Measurements from ENCODE around the gene LAMA5.

Gene LAMA5

GRCh38 chr20:62314711-62315302, 52.3 kb downstream of the LAMA5 start:
- Histone ChIP-seq H3K27ac (ENCODE audit: low read length) (no peak overlapping the region), H3K27me3 (ENCODE audit: low read depth, low read length) (no peaks in the 10 kb centered on the region), H3K4me1 (ENCODE audit: control insufficient read depth in 1 of 2, insufficient read depth in 2 of 2, low read length in 2 of 2) (no peaks in the 10 kb centered on the region), H3K4me3 (ENCODE audit: low read depth in 1 of 2, low read length in 2 of 2) (no peak overlapping the region), H3K36me3 (ENCODE audit: control insufficient read depth in 1 of 2, insufficient read depth in 2 of 2, low read length in 2 of 2) (peaks cover 4 to 91% of the 10 kb centered on the region in 2 donors), H3K9me3 (ENCODE audit: control insufficient read depth in 1 of 2, low read length in 2 of 2) (no peaks in the 10 kb centered on the region)

GRCh38 chr20:62314339-62314638, 52.8 kb downstream of the LAMA5 start:
- Histone ChIP-seq H3K27me3 (ENCODE audit: low read depth, low read length) (no peaks in the 10 kb centered on the region), H3K4me1 (ENCODE audit: control insufficient read depth in 1 of 2, insufficient read depth in 2 of 2, low read length in 2 of 2) (no peaks in the 10 kb centered on the region), H3K36me3 (ENCODE audit: control insufficient read depth in 1 of 2, insufficient read depth in 2 of 2, low read length in 2 of 2) (peaks cover 4 to 89% of the 10 kb centered on the region in 2 donors), H3K9me3 (ENCODE audit: control insufficient read depth in 1 of 2, low read length in 2 of 2) (no peaks in the 10 kb centered on the region), H3K4me3 (ENCODE audit: low read depth in 1 of 2, low read length in 2 of 2) (no peak overlapping the region), H3K27ac (ENCODE audit: low read length) (no peak overlapping the region)

- H3K36me3 ChIP-seq (ENCODE audit: control insufficient read depth in 1 of 2, insufficient read depth in 2 of 2, low read length in 2 of 2) = peaks cover 6 to 89% of the 10 kb centered on the region in 2 donors
- H3K4me3 ChIP-seq (ENCODE audit: low read depth in 1 of 2, low read length in 2 of 2) = no peak overlapping the region
- H3K27me3 ChIP-seq (ENCODE audit: low read depth, low read length) = no peaks in the 10 kb centered on the region
- no peaks in the 10 kb centered on the region for H3K9me3 ChIP-seq (ENCODE audit: control insufficient read depth in 1 of 2, low read length in 2 of 2)
- no peak overlapping the region for H3K27ac ChIP-seq (ENCODE audit: low read length)
- no peaks in the 10 kb centered on the region for H3K4me1 ChIP-seq (ENCODE audit: control insufficient read depth in 1 of 2, insufficient read depth in 2 of 2, low read length in 2 of 2)
Observed at GRCh38 chr20:62313460-62314338, 53.4 kb downstream of the LAMA5 start.

- H3K4me1 ChIP-seq (ENCODE audit: control insufficient read depth in 1 of 2, insufficient read depth in 2 of 2, low read length in 2 of 2) = no peaks in the 10 kb centered on the region
- H3K27me3 ChIP-seq (ENCODE audit: low read depth, low read length) = no peaks in the 10 kb centered on the region
- no peak overlapping the region for H3K27ac ChIP-seq (ENCODE audit: low read length)
- H3K36me3 ChIP-seq (ENCODE audit: control insufficient read depth in 1 of 2, insufficient read depth in 2 of 2, low read length in 2 of 2) = peaks cover 11 to 92% of the 10 kb centered on the region in 2 donors
- H3K4me3 ChIP-seq (ENCODE audit: low read depth in 1 of 2, low read length in 2 of 2) = no peak overlapping the region
- H3K9me3 ChIP-seq (ENCODE audit: control insufficient read depth in 1 of 2, low read length in 2 of 2) = no peaks in the 10 kb centered on the region
Observed at GRCh38 chr20:62313021-62313420, 54.1 kb downstream of the LAMA5 start.

GRCh38 chr20:62312662-62312977, 54.5 kb downstream of the LAMA5 start:
- no peaks in the 10 kb centered on the region for H3K4me1 ChIP-seq (ENCODE audit: control insufficient read depth in 1 of 2, insufficient read depth in 2 of 2, low read length in 2 of 2)
- peaks cover 11 to 96% of the 10 kb centered on the region in 2 donors for H3K36me3 ChIP-seq (ENCODE audit: control insufficient read depth in 1 of 2, insufficient read depth in 2 of 2, low read length in 2 of 2)
- no peaks in the 10 kb centered on the region for H3K27me3 ChIP-seq (ENCODE audit: low read depth, low read length)
- H3K27ac ChIP-seq (ENCODE audit: low read length) = no peak overlapping the region
- no peaks in the 10 kb centered on the region for H3K9me3 ChIP-seq (ENCODE audit: control insufficient read depth in 1 of 2, low read length in 2 of 2)
- H3K4me3 ChIP-seq (ENCODE audit: low read depth in 1 of 2, low read length in 2 of 2) = no peak overlapping the region

GRCh38 chr20:62311832-62312661, 55.1 kb downstream of the LAMA5 start:
- H3K9me3 ChIP-seq (ENCODE audit: control insufficient read depth in 1 of 2, low read length in 2 of 2) = no peaks in the 10 kb centered on the region
- no peak overlapping the region for H3K4me3 ChIP-seq (ENCODE audit: low read depth in 1 of 2, low read length in 2 of 2)
- H3K27me3 ChIP-seq (ENCODE audit: low read depth, low read length) = no peaks in the 10 kb centered on the region
- no peak overlapping the region for H3K27ac ChIP-seq (ENCODE audit: low read length)
- H3K4me1 ChIP-seq (ENCODE audit: control insufficient read depth in 1 of 2, insufficient read depth in 2 of 2, low read length in 2 of 2) = no peaks in the 10 kb centered on the region
- H3K36me3 ChIP-seq (ENCODE audit: control insufficient read depth in 1 of 2, insufficient read depth in 2 of 2, low read length in 2 of 2) = peaks cover 11 to 96% of the 10 kb centered on the region in 2 donors

- Histone ChIP-seq H3K27me3 (ENCODE audit: low read depth, low read length) (no peaks in the 10 kb centered on the region), H3K36me3 (ENCODE audit: control insufficient read depth in 1 of 2, insufficient read depth in 2 of 2, low read length in 2 of 2) (peaks cover 15 to 96% of the 10 kb centered on the region in 2 donors), H3K4me3 (ENCODE audit: low read depth in 1 of 2, low read length in 2 of 2) (no peak overlapping the region), H3K4me1 (ENCODE audit: control insufficient read depth in 1 of 2, insufficient read depth in 2 of 2, low read length in 2 of 2) (peaks cover 0 to 3% of the 10 kb centered on the region in 2 donors), H3K27ac (ENCODE audit: low read length) (no peak overlapping the region), H3K9me3 (ENCODE audit: control insufficient read depth in 1 of 2, low read length in 2 of 2) (no peaks in the 10 kb centered on the region)
Observed at GRCh38 chr20:62311150-62311549, 56.0 kb downstream of the LAMA5 start.

GRCh38 chr20:62310757-62311121, 56.4 kb downstream of the LAMA5 start:
- H3K27ac ChIP-seq (ENCODE audit: low read length) = no peak overlapping the region
- peaks cover 0 to 6% of the 10 kb centered on the region in 2 donors for H3K4me1 ChIP-seq (ENCODE audit: control insufficient read depth in 1 of 2, insufficient read depth in 2 of 2, low read length in 2 of 2)
- H3K36me3 ChIP-seq (ENCODE audit: control insufficient read depth in 1 of 2, insufficient read depth in 2 of 2, low read length in 2 of 2) = peaks cover 17 to 95% of the 10 kb centered on the region in 2 donors
- no peaks in the 10 kb centered on the region for H3K9me3 ChIP-seq (ENCODE audit: control insufficient read depth in 1 of 2, low read length in 2 of 2)
- no peak overlapping the region for H3K4me3 ChIP-seq (ENCODE audit: low read depth in 1 of 2, low read length in 2 of 2)
- H3K27me3 ChIP-seq (ENCODE audit: low read depth, low read length) = no peaks in the 10 kb centered on the region

GRCh38 chr20:62309947-62310756, 57.0 kb downstream of the LAMA5 start:
- no peaks in the 10 kb centered on the region for H3K9me3 ChIP-seq (ENCODE audit: control insufficient read depth in 1 of 2, low read length in 2 of 2)
- no peaks in the 10 kb centered on the region for H3K27me3 ChIP-seq (ENCODE audit: low read depth, low read length)
- H3K4me1 ChIP-seq (ENCODE audit: control insufficient read depth in 1 of 2, insufficient read depth in 2 of 2, low read length in 2 of 2) = peaks cover 0 to 12% of the 10 kb centered on the region in 2 donors
- H3K27ac ChIP-seq (ENCODE audit: low read length) = no peak overlapping the region
- H3K36me3 ChIP-seq (ENCODE audit: control insufficient read depth in 1 of 2, insufficient read depth in 2 of 2, low read length in 2 of 2) = peaks cover 17 to 93% of the 10 kb centered on the region in 2 donors
- no peak overlapping the region for H3K4me3 ChIP-seq (ENCODE audit: low read depth in 1 of 2, low read length in 2 of 2)

- no peaks in the 10 kb centered on the region for H3K27me3 ChIP-seq (ENCODE audit: low read depth, low read length)
- peaks cover 17 to 93% of the 10 kb centered on the region in 2 donors for H3K36me3 ChIP-seq (ENCODE audit: control insufficient read depth in 1 of 2, insufficient read depth in 2 of 2, low read length in 2 of 2)
- H3K4me1 ChIP-seq (ENCODE audit: control insufficient read depth in 1 of 2, insufficient read depth in 2 of 2, low read length in 2 of 2) = peaks cover 7 to 19% of the 10 kb centered on the region in 2 donors
- no peaks in the 10 kb centered on the region for H3K9me3 ChIP-seq (ENCODE audit: control insufficient read depth in 1 of 2, low read length in 2 of 2)
- H3K4me3 ChIP-seq (ENCODE audit: low read depth in 1 of 2, low read length in 2 of 2) = no peak overlapping the region
- no peak overlapping the region for H3K27ac ChIP-seq (ENCODE audit: low read length)
Observed at GRCh38 chr20:62309198-62309944, 57.7 kb downstream of the LAMA5 start.

Measured in muscle layer of duodenum (tissue), 2 donors.